Fibroblast of skin of scalp (primary cell): ENCODE results near the gene LIMS1. TPM values are rescaled to one million over a fixed set of nuclear protein-coding genes. Genes with fewer than 3 reads are reported as not detected.
"Not testable (repeated sequence)": the region's sequence is repeated elsewhere in the genome, so short reads cannot be mapped to it uniquely, and the experiment has no call there.

Experiments used
- DNase-seq: peaks from one replicate; pipeline ENCODE4 v3.0.0-alpha.2; 2013
- polyA plus RNA-seq, 2 experiments: library from polyadenylated mRNA; unstranded; fragments of 120-200 nt; gene quantifications; one replicate each; pipeline ENCODE4 v1.2.1, GENCODE V29; 2013; ENCODE audit not compliant: insufficient read length in 2 of 2

The LIMS1 gene, protein sequence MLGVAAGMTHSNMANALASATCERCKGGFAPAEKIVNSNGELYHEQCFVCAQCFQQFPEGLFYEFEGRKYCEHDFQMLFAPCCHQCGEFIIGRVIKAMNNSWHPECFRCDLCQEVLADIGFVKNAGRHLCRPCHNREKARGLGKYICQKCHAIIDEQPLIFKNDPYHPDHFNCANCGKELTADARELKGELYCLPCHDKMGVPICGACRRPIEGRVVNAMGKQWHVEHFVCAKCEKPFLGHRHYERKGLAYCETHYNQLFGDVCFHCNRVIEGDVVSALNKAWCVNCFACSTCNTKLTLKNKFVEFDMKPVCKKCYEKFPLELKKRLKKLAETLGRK
- polyA plus RNA-seq (2013, experiment 1 of 2; ENCODE audit: insufficient read length) = 84.1 TPM
- polyA plus RNA-seq (2013, experiment 2 of 2; ENCODE audit: insufficient read length) = 90.9 TPM

DNA sequence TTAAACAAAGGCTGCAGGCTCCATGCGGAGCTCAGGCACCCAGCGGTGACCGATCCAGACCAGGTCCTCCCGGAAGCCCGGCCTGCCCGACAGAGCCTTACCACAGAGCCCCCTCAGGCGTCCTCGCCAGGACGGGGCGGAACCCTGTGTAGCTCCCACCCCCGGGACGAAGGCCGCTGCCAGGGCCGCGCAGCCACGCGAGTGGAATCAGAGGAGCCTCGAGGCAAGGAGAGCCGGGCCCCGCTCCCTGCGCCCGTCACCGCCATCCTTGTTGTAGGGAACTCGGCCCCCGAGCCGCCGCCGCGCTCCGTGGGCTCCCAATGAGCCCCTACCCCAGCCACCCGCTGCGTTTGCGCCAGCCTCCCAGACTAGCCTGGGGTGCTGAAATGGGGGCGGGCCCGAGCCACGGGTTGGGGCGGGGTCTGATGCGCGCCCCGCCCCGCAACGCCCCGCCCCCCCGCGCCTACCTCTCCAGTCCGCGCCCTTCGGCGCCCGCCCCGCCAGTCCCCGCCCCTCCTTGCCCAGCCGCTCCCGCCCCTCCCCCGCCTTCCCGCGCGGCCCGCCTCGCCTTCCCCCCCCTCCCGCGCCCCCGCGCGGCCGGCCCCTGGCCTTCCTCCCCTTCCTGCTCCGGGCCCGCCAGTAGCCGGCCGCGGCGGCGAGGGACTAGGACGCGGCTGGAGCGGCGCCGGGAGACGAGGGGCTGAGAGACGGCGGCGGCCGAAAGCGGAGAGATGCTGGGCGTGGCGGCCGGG, at the start of gene LIMS1:
TSS of gene LIMS1 (plus strand) at position 639 of the 752 bp plus-strand sequence. CDS start at position 732, 93 bp downstream.
- DNase-seq = peak; percentile 91

DNA sequence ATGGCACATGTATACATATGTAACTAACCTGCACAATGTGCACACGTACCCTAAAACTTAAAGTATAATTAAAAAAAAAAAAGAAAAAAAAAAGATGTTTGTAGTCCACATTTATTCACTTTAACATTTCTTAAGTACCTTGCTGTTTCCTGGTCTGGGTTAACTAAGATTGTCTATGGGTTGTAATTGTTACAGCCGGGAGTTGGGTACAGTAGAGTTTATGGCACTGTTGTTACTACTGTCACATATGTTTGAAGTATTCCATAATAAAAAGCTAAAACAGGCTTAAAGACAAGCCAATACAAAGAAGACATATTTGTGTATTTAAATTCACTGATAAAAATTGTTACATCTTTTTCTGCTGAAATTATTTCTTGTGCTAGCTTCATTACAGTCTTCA, 49.0 kb upstream of the LIMS1 start:
- no peak for DNase-seq

DNA sequence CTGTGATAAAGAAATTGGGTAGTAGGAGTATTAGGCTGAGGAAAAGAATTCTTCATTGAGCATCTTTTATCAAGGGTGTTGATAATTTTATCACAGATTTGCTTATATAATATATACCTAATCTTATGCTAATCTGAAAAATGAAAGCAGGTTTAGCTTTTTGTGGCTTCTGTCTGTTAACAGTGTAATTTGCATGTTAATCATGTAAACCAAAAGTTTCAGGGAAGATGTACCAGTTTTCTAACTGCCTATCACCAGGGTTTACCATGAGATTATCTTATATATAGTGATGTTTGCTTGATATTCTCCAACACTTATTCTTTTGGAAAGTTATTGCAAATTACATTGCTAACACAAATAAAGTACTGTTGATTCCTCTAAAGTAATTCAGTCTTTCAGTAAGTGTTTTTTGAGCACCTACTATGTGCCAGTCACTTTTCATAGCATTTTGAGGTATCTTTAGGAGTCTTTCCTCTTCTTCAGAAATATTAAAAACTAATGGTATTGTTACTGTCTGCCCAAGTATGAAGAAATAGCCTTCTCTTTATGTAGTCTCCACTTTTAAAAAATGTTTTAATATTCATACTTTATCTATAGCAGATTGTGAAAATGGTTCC, 43.7 kb upstream of the LIMS1 start:
- no peak for DNase-seq

DNA sequence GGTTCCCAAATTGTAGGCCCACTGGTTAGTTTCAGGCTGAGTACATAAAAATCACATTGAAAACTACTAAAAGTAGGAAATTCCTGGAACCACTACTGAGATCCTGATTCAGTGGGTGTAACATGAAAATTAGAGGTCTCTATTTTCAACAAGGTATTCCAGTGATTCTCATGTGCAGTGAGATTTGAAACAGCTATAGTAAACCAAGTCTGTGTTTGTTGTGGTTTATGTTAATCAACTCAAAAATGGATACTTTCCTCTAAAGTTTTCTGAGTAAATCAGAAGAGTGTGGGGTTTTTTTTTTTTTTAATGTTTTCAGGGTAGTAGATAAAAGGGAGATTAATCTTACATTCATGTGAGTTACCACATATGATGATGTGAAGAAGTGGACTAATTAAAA, 42.4 kb upstream of the LIMS1 start:
- no peak for DNase-seq

DNA sequence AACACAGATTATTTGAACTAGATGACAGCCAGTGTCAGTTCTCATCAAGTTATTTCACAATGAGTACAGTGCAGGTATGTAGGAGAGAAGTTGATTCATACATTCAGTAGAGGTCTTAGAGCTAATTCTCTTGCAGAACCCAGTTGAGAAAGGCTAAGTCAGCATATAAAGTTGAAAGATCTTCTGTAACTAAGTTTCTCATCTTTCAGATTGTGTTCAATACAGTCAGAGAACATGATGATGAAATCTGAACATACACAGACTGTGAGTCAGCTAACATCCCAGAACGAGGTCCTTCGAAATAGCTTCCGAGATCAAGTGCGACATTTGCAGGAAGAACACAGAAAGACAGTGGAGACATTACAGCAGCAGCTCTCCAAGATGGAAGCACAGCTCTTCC, 41.9 kb upstream of the LIMS1 start:
- DNase-seq = peak; percentile 86

DNA sequence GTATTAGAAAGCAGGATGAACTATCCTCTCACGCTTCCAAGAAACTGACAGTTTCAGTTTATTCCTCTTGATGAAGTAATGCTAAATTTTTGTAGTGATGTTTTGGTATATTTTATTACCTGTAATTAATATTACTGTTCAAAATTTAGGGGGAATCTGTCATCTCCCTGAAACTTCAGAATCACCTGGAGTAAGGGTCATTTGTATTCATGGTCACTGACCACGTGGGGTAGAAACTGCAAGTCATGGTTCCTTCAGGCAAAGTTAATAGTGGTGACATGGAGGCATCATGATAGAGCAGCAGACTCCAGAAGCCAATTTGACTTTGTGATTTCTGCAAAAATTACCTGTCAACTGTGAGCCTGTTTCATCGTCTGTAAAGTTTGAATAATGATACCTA, 38.1 kb upstream of the LIMS1 start:
- DNase-seq = not testable (repeated sequence)

DNA sequence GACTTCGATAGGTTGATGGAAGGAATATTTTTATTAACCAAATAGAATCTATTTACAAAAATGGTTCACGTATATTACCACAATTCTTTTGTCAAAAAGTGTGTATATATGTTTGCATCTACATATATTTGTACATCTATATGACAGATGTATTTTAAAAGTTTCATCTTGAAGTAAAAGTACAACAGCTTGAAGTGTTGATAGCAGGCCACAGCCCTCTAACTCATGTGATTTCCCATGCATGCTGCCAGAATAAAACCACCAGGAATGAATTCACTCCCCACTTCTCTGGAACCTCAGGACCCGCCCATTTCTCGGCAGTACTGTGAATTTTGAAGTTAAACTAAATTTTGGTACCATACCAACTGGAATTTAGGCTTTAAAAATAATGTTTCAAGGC, 26.6 kb upstream of the LIMS1 start:
- not testable (repeated sequence) for DNase-seq

DNA sequence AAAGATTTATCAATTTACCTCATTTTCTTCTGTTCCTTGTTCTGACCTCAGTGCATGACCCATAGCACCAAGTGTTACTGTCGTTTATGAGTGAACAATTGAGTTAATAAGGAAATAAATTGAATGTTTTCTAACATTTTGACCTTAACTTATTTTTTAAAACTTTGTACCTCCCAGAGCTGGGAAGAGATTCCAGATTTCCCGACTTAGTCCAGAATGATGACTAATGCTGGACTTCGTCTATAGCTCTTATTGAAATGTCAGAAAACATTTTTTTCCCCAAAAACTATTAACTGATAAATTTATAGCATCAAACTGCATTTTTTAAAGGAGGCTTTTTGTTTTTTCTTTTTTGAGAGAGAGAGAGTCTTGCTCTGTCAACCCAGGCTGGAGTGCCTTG, 21.8 kb upstream of the LIMS1 start:
- not testable (repeated sequence) for DNase-seq

DNA sequence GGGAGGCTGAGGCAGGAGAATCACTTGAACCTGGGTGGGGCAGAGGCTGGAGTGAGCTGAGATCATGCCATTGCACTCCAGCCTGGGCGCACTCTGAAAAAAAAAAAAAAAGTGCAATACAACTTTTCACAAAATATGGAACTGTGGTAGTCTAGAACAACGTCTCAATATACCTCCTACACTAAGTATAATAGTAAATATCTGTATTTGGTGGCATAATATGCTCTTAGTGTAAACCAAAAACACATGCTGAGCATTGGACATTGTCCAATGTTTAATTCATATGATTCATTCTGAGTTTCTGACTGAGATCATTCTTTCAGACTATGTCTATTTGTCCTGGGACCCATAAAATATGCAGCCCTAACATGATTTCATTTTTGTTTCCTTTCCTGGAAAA, 19.8 kb upstream of the LIMS1 start:
- not testable (repeated sequence) for DNase-seq

DNA sequence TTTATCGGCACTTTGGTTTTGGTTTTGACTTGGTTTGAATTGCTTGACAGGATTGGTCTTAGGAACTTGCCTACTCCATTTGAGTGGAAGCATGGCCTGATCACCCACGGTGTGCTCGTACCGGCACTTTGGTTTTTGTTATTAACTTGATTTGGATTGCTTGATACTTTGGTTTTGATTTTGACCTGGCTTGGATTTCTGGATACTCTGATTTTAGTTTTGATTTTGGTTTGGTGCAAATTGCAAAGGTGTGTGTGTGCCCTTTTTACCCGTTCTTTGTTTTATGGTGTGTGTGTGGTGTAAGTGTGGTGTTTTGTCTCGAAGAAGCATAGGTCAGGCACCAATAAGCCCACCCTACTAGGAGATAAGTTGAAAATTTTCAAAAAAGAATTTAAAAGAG, 9.6 kb upstream of the LIMS1 start:
- DNase-seq = not testable (repeated sequence)

DNA sequence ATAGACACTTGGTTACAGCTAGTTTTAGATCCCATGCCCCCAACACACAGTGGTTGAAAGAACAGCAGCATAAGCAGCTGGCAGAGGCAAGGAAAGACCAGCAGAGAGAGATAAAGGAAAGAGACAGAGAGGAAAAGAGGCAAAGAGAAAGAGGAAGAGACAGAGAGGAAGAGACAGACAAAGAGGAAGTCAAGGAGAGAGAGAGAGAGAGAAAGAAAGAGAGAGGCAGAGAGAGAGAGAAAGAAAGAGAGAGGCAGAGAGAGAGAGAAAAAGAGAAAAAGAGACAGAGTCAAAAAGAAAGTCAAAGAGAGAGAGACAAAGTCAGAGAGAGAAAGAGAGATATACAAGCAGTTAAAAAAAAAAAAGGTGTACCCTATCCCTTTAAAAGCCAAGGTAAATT, 9.0 kb upstream of the LIMS1 start:
- not testable (repeated sequence) for DNase-seq

DNA sequence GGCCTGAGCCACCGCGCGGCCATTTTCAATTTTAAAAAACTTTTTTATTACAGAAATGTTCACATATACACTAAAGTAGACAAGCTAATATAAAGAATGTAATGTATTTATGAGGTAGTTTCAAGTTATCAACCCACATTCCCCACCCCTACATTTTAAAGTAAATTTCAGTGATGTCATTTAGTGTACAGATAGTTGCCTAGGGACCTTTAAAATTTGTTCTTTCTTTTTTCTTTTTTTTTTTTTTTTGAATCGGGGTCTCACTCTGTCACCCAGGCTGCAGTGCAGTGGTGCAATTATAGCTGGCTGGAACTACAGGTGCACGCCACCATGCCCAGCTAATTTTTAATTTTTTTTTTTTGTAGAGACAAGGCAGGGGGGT, 2.6 kb upstream of the LIMS1 start:
- no peak for DNase-seq

DNA sequence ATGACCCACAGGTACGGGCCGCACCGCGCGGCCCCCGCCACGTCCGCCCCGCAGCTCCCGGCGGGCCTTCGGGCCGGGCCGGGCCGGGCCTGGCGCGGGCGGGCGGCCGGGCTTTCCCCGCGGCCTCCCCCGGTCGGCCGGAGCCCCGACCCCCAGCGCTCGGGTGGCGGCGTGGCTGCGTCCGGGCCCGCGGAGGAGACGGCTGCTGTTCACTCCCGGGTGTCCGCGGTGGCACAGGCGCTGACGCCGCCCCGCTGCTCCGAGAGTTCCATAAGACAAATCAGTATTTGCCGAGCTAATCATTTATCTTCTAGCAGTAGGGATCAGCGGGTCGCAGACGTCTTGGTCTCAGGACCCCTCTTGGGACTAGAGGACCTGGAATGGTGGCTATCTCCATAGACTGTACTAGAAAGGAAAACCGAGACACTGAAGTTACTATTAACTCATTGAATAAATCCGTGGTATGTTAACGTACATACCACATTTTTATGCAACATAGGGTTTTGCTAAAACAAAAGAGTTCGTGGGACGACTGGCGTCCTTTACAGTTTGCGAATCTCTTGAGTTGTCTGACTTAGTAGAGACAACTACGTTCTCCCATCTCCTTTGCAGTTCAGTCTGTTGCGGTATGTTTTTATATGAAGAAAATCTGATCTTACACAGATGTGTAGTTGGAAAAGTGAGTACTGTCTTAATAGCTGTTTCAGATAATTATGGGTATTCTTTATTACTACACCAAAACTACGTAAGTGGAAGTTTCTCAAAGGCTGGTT, 500 bp downstream of the LIMS1 start:
- DNase-seq = peak; percentile 33

DNA sequence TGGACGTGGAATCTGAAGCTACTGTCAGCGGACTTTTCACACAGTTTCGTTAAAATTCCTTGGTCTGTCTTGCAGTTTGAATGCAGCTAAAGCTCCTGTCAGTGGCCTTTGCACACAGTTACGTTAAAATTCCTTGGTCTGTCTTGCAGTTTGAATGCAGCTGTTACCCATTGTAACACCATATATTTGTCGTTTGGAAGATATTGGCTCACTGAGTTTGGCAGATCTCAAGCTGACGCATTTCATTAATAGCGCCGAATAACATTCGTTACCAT, 1.0 kb downstream of the LIMS1 start:
- DNase-seq = peak; percentile 38

DNA sequence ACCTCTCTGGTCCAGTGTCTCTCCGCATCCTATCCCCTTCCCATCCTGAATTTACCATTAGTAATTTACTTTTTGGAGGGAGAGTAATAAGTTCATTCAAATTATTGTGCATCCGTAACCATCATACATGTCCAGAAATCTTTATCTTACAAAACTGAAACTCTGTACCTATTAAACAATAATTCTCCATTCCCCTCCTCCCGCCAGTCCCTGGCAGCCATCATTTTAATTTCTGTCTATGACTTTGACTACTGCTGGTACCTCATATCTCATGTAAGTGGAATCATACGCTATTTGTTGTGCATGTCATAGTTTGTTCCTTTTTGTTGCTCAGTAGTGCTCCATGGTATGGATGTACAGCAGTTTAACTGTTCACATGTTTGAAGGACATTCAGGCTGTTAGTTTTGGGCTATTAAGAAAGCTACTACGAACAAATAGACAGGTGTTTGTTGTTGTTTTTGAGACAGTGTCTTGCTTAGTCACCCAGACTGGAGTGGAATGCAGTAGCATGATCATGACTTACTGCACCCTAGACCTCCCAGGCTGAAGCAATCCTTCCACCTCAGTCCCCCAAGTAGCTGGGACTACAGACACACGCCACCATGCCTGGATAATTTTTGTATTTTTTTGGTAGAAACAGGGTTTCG, 2.0 kb downstream of the LIMS1 start:
- DNase-seq = peak; percentile 58

DNA sequence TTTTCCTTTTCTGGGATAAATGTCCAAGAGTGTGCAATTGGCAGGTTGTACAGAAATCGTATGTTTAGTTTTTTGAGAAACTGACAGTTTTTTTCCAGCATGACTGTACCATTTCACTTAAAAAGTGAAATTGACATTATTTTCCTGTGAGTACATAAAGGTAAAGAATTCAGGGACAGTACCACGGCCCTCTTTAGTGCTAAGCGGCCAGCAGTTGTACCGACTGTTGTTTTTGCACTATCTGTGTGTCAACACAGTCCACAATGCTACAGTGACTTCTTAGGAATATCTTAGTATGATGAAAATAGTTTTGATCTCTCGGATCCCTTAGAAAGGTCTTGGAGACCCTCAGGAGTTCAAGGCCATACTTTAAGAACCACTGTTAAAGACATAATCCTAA, 2.6 kb downstream of the LIMS1 start:
- no peak for DNase-seq

DNA sequence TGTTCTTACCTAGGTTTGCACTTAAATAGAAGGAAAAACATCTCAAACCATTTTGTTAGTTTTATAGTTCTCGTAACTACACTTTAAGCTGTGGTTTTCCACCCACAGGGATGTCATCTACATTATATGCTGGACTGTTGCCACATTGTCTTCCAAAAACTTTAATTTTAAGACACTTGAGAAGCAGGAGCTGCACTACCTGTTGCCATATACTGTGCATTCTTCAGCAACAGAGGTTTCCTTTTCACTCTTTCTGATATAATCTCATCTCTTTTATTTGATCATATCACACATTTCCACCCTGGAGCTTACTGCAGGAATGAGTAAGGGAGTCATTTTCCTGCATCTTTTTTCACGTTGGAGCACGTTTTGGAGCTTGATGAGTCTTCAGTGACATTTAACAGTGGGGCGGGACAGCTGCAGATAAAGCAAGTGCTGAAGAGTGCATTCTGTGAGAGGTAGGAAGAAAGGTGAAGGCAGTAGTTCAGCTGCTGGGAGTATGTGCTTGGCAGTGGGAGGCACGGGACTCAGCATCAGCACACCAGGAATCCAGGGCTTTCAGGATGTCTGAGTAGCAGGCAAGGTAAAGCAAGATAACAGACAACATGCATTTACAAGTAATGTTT, 3.8 kb downstream of the LIMS1 start:
- DNase-seq = no peak

DNA sequence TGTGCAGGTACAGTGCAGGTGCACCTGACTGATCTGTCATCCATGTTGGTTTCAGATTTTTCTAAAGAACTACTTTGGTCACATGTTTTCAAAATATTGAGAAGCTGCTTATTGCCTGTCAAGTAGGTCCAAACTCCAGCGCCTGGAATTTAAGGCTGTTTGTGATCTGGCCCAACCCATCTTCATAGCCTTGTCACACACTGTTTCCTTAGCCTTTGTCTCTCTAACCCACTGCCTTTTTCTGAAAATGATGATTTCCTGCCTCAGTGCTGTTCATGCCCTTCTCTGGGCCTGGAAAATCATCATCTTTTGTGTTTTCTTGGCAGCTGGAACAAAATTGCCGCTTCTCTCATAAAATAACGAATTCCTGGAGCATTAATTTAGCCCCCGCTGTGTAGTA, 7.2 kb downstream of the LIMS1 start:
- DNase-seq = no peak

DNA sequence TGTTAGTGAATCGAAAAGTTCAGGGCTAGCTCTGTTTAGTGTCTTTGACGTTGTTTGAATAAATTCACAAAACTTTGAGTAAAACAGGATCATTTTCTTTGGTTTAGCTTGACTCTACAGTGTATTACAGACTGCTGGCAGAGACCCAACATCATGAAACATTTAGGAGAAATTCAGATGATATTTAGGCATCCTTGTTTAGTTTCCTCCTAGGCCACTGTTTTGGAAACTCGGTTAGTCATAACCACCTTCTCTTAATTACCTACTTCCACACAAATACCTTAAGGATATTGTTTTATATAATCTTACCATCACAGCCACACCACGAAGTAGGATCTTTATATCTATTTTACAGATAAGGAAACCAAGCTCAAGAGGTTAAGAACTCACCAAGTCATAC, 7.8 kb downstream of the LIMS1 start:
- peak; percentile 72 for DNase-seq

DNA sequence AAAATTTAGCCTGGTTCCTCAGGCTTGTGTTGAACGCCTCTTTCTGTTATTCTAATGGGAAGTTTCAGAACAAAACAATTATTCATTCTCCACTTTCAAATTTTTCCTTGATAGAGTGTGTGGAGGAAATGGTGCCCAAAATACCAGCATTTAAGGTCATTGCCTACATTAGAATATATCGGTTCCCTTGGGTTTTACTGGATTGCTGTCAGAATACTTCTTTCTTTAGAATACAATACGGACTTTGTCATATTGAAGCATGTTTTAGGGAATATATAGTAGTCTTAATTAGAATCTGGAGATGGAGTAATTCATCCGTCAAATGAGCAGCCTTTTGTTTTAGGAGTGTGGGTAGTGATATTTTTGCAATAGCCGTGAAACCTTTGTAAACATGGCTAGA, 13.3 kb downstream of the LIMS1 start:
- DNase-seq = no peak

DNA sequence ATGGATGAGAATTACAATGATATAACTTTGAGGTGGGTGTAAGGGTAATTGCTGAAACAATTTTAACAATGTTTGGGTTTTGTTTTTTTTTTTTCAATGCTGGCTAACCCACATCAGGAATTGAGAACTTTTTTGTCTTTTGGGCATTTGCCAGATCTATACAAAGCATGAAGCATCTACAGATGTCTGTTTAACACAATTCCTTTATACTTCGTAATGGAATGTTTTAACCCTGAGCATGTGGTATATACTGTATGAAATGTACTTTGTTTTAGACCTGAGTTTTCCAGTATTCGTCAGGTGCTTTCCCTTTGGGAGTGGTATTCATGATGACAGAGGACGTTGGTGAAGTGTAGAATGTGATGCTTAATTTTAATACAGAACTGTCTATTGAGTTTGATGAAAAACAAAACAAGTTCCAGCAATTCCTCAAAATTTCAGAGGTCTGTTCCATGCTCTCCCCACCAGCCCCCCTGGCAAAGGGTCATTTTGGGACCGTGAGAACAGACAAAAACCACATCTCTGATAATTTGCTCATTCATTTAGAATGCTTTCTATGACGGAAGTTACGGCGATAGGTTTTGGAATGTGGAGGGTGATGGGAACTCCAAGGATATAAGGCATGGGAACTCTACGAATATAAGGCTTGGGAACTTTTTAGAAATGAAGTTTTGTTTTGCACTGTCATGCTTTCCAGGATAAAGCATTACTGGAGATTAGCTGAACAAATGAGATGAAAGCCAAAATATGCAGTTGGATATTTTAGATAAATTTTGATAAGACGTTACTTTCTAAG, 14.1 kb downstream of the LIMS1 start:
- peak; percentile 85 for DNase-seq
